HEK293T (cell line): ENCODE results near the gene PRICKLE3.

Experiments used
- CTCF ChIA-PET: fragments of 350-600 bp; formaldehyde crosslinking; extraction: SDS; loops from one replicate; lab custom pipeline; 2021; ENCODE audit warnings: antibody characterized with exemption, inconsistent platforms; lab: Yijun Ruan, JAX
- POLR2A ChIA-PET: fragments of 350-600 bp; formaldehyde crosslinking; extraction: SDS; loops from one replicate; lab custom pipeline; 2020; ENCODE audit warnings: antibody characterized with exemption, inconsistent platforms; lab: Yijun Ruan, JAX
- DNase-seq: peaks from one replicate; pipeline ENCODE4 v3.0.0; 2012; ENCODE audit warnings: mixed read lengths; ENCODE audit errors: extremely low spot score
- ARNT ChIP-seq: fragments of 450-650 bp; IDR thresholded peaks from 2 replicates; pipeline ENCODE4 v1.6.1; 2017; ENCODE audit warnings: mild to moderate bottlenecking
- BHLHE40 ChIP-seq: fragments of 450-650 bp; IDR thresholded peaks from 2 replicates; pipeline ENCODE4 v1.6.1; 2016; ENCODE audit warnings: mild to moderate bottlenecking, moderate library complexity, borderline replicate concordance
- CTBP1 ChIP-seq: fragments of 450-650 bp; IDR thresholded peaks from 2 replicates; pipeline ENCODE4 v1.6.1; 2016; ENCODE audit warnings: borderline replicate concordance
- ELF4 ChIP-seq: fragments of 450-650 bp; IDR thresholded peaks from 2 replicates; pipeline ENCODE4 v1.6.1; 2017; ENCODE audit warnings: antibody characterized with exemption
- FOXA1 ChIP-seq: fragments of 450-650 bp; IDR thresholded peaks from 2 replicates; pipeline ENCODE4 v1.6.1; 2016; ENCODE audit warnings: mild to moderate bottlenecking
- FOXK2 ChIP-seq: fragments of 450-650 bp; IDR thresholded peaks from 2 replicates; pipeline ENCODE4 v1.6.1; 2016; ENCODE audit warnings: mild to moderate bottlenecking
- FOXM1 ChIP-seq: fragments of 450-650 bp; IDR thresholded peaks from 2 replicates; pipeline ENCODE4 v1.6.1; 2017; ENCODE audit warnings: mild to moderate bottlenecking, borderline replicate concordance
- HDGF ChIP-seq: fragments of 450-650 bp; IDR thresholded peaks from 2 replicates; pipeline ENCODE4 v1.6.1; 2017; ENCODE audit warnings: antibody characterized with exemption, borderline replicate concordance
- L3MBTL2 ChIP-seq: fragments of 450-650 bp; conservative IDR thresholded peaks from 2 replicates; pipeline ENCODE4 v1.6.1; 2016; ENCODE audit warnings: mild to moderate bottlenecking
- LEF1 ChIP-seq: fragments of 450-650 bp; IDR thresholded peaks from 2 replicates; pipeline ENCODE4 v1.6.1; 2017; ENCODE audit warnings: mild to moderate bottlenecking, borderline replicate concordance
- NFRKB ChIP-seq: fragments of 450-650 bp; IDR thresholded peaks from 2 replicates; pipeline ENCODE4 v1.6.1; 2016; ENCODE audit warnings: mild to moderate bottlenecking, moderate library complexity
- SP1 ChIP-seq: fragments of 450-650 bp; IDR thresholded peaks from 2 replicates; pipeline ENCODE4 v1.6.1; 2017
- SUZ12 ChIP-seq: fragments of 450-650 bp; IDR thresholded peaks from 2 replicates; pipeline ENCODE4 v1.6.1; 2016; ENCODE audit warnings: mild to moderate bottlenecking
- TARDBP ChIP-seq: fragments of 450-650 bp; IDR thresholded peaks from 2 replicates; pipeline ENCODE4 v1.6.1; 2016
- ZNF384 ChIP-seq: fragments of 450-650 bp; IDR thresholded peaks from 2 replicates; pipeline ENCODE4 v1.6.1; 2016
- TF ChIP-seq, protein P1 (sequence below): fragments of 450-650 bp; IDR thresholded peaks from 2 replicates; pipeline ENCODE4 v1.6.1; 2016

PRICKLE3 gene

DNA sequence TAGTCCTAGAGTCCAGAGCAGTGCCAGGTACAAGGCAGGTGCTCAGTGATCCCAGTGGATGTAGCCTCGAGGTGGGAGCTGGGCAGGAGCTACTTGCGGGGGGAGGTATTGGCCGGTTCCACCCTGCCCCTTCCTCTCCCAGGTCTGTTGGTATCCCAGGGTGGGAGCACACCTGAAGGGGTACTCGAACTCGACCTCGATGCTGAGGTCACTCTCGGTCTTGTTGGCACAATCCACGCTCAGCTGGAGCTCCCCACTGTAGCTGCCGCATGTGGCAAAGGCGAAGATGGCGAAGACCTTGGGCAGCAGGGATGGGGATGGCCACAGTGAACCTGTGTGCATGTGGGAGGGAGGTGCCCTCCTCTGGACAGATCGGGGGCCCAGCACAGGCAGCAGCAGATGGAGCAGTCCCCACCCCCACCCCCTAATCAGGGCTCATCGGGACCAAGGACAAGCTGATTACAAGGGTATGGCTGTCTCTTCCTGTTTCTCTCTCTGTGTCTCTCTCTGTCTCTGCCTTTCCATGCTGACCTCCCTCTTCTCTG lies 11.4 kb upstream of the PRICKLE3 start:
- no peak for DNase-seq
- CTCF ChIA-PET, result no interaction called here
- TF ChIP-seq NFRKB (no peak), ZNF384 (no peak), TARDBP (no peak), ELF4 (no peak), L3MBTL2 (no peak), BHLHE40 (no peak), FOXK2 (no peak), LEF1 (no peak), HDGF (no peak), SUZ12 (no peak), ARNT (no peak), CTBP1 (no peak), FOXM1 (no peak), FOXA1 (no peak), SP1 (no peak)
- TF ChIP-seq, protein P1, sequence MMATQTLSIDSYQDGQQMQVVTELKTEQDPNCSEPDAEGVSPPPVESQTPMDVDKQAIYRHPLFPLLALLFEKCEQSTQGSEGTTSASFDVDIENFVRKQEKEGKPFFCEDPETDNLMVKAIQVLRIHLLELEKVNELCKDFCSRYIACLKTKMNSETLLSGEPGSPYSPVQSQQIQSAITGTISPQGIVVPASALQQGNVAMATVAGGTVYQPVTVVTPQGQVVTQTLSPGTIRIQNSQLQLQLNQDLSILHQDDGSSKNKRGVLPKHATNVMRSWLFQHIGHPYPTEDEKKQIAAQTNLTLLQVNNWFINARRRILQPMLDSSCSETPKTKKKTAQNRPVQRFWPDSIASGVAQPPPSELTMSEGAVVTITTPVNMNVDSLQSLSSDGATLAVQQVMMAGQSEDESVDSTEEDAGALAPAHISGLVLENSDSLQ, result no peak
- POLR2A ChIA-PET, result interaction anchor here (0.8 kb wide), 1 partner anchor 71 kb away, joined by 4 read pairs; no protein-coding TSS in a partner anchor

DNA sequence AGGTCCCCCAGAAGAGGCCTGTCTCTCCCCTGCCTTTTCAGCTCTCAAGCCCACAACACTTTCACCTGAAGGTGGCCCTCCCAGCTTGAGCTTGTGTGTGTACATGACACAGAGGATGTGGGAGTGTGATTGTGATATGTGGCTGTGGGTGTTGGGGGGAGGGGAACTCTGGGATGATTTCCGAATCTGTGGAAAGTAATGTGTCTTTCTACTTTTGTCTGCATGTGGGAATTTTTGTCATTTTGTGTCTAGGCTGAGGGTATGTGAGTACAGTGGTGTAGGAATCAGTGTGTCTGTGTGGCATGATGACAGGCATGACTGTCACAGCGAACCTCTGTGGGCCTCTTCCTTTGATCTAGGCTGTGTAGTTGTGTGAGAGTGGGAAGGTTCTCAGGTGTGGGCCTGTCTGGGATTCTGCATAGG lies 7.4 kb upstream of the PRICKLE3 start:
- CTCF ChIA-PET, result interaction anchor here (0.5 to 1.8 kb wide), 5 partner anchors 25 to 500 kb away, joined by 3 to 7 read pairs (median 5); no protein-coding TSS in a partner anchor
- POLR2A ChIA-PET, result interaction anchor here (0.9 to 3.1 kb wide), 2 partner anchors 38 to 76 kb away, joined by 5 to 31 read pairs; partner anchors contain the start of gene PPP1R3F
- no peak for DNase-seq
- TF ChIP-seq HDGF, result no peak
- TF ChIP-seq FOXA1, result no peak
- no peak for TF ChIP-seq FOXM1
- no peak for TF ChIP-seq FOXK2
- TF ChIP-seq CTBP1, result no peak
- no peak for TF ChIP-seq TARDBP
- no peak for TF ChIP-seq ELF4
- TF ChIP-seq LEF1, result no peak
- TF ChIP-seq ARNT, result no peak
- TF ChIP-seq, protein P1, result no peak
- no peak for TF ChIP-seq SUZ12
- no peak for TF ChIP-seq BHLHE40
- TF ChIP-seq NFRKB, result no peak
- TF ChIP-seq L3MBTL2, result no peak
- no peak for TF ChIP-seq SP1
- TF ChIP-seq ZNF384, result no peak

DNA sequence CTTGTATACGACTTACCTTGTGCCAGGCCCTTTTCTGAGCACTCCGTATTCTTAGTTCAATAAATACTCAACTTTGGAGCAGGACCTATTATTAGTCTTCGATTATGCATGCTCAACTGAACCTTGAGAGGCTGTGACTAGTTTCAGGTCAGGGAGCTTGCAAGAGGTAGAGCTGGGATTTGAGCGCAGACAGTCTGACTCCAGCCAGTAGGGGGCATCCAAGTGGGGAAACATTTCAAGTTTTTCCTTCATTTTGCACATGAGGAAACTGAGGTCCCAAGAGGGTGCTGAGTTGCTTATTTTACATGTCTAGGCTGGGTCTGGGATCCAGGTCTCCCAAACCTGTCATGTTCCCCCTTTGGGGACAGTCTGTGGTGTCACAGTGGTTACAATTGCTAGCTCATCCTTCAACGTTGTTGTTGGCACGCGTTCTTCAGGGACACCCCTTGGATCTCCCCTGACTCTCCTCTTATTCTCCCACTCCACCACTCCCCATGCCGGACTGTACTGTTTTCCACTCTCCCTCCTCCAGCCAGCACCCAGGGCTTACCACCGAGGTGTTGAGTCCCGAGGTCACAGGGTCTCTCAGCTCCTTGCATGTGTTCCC lies 6.7 kb upstream of the PRICKLE3 start:
- ChIA-PET POLR2A (interaction anchor here (0.6 to 3.1 kb wide), 10 partner anchors 27 to 647 kb away, joined by 3 to 31 read pairs (median 3); partner anchors contain the start of genes CACNA1F, CCDC22 and PPP1R3F), CTCF (interaction anchor here (0.6 to 1.8 kb wide), 15 partner anchors 9 to 525 kb away, joined by 3 to 7 read pairs (median 3); partner anchors contain the start of gene PLP2)
- DNase-seq, result peak; percentile 46
- TF ChIP-seq FOXA1 (no peak), CTBP1 (no peak), NFRKB (no peak)

DNA sequence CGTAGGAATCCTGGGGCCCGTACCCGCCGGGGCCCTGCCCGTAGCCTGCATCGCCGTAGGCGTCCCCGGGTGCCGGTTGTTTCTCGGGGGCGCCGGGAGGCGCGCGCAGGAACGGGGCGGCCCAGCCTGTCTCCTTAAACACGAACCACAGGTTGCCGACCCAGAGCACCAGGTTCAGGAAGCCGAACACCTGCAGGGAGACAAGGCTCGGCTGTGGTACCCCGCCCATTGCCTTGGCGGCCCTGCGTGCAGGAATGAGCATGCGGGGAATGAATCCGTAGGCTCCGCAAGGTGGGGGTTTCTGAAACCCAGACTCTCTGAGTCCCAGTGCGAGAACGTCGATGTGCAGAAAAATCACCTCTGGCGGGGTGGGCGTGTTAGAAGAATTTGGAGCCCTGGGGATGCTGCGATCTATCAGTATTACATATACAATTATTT lies 5.4 kb upstream of the PRICKLE3 start:
- TF ChIP-seq L3MBTL2 (no peak), ARNT (no peak), FOXA1 (no peak), LEF1 (no peak), CTBP1 (no peak), TARDBP (no peak), NFRKB (no peak), FOXK2 (no peak), HDGF (no peak), SP1 (no peak), SUZ12 (no peak)
- TF ChIP-seq, protein P1, result no peak
- ChIA-PET POLR2A (interaction anchor here (0.9 to 3.1 kb wide), 5 partner anchors 9 to 77 kb away, joined by 5 to 31 read pairs (median 6); partner anchors contain the start of genes CCDC22, PLP2, PPP1R3F and SYP), CTCF (interaction anchor here (0.6 to 1.0 kb wide), 4 partner anchors 28 to 85 kb away, joined by 3 to 4 read pairs (median 3); no protein-coding TSS in a partner anchor)
- no peak for DNase-seq

DNA sequence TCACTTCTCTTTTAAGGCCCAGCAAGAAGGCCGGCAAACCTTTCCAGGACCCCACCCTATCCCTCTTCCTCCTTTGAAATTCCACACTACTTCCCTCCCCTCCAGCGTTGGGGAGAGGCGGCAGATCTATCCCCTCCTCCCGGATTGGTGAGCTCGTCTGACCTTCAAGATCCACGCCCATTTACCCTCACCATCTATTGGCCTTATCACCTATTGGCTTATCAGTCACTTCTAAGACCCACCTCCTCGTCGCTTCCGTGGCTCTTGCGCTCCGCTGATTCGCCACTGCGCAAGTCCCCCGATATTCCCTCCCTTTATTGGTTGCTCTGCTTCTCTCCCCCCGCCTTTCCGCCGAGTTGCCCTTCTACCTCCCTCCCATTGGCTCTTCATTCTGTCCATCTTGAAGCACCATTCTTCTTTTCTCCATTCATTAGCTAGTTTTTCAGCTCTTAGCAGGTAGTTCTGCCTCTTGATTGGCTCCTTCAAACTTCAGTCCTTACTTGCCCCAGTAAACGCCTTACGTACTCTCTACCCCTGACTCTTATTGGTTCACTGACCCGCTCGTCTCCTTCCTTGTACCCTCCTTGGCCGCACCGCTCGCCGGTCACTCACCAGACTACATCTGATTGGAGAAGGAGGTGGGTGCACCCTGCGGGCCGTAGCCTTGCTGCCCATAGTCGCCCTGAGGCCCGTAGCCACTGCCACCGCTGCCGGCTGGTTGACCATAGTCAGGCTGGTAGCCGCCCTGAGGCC lies 4.8 kb upstream of the PRICKLE3 start:
- ChIA-PET POLR2A (interaction anchor here (0.6 to 3.1 kb wide), 14 partner anchors 9 to 454 kb away, joined by 3 to 31 read pairs (median 4); partner anchors contain the start of genes CCDC22, PLP2, PPP1R3F and SYP), CTCF (interaction anchor here (0.6 to 1.0 kb wide), 4 partner anchors 27 to 48 kb away, joined by 3 to 4 read pairs (median 4); no protein-coding TSS in a partner anchor)
- TF ChIP-seq NFRKB (no peak), SP1 (no peak), ARNT (no peak), TARDBP (no peak), FOXM1 (0 out of 2 replicates have a peak, but pooled peaks have one; percentile 27), SUZ12 (no peak), ELF4 (peak; percentile 27), ZNF384 (no peak), L3MBTL2 (no peak), HDGF (no peak)
- TF ChIP-seq, protein P1, result peak; percentile 100
- peak; percentile 83 for DNase-seq
